CD14-positive monocyte (primary cell): Measurements from ENCODE around the gene SIGLEC10. TPM values are rescaled to one million over a fixed set of nuclear protein-coding genes. Genes with fewer than 3 reads are reported as not detected.

Experiments used
- DNase-seq, 3 donors: peaks; one replicate each; pipeline ENCODE4 v3.0.0-alpha.2; 2011 to 2022
- H2AFZ ChIP-seq: 2 replicates; pipeline ENCODE4 v1.6.0; 2012; ENCODE audit warnings: mild to moderate bottlenecking, low read depth, low read length, inconsistent platforms; ENCODE audit not compliant: insufficient read depth, poor library complexity, severe bottlenecking
- H3K27ac ChIP-seq, 2 donors: 1 replicate in 1 of 2; 2 replicates in 1 of 2; pipeline ENCODE4 v1.5.1; 2012 to 2013; ENCODE audit warnings: low read length in 2 of 2, control low read depth in 1 of 2, inconsistent platforms in 1 of 2, low read depth in 1 of 2, mild to moderate bottlenecking in 1 of 2
- H3K27me3 ChIP-seq, 2 donors: one replicate each; pipeline versions ENCODE4 v1.6.0 to v1.6.1; 2011 to 2013; ENCODE audit warnings: low read length in 2 of 2; ENCODE audit not compliant: control insufficient read depth in 2 of 2, insufficient read depth in 2 of 2
- H3K36me3 ChIP-seq, 2 donors: replicated peaks in 1 of 2; 1 replicate in 1 of 2; 2 replicates in 1 of 2; pipeline versions ENCODE4 v1.5.1 to v1.6.1; 2012 to 2013; ENCODE audit warnings: low read length in 2 of 2, control low read depth in 1 of 2, inconsistent platforms in 1 of 2, mild to moderate bottlenecking in 1 of 2; ENCODE audit not compliant: insufficient read depth in 2 of 2, control insufficient read depth in 1 of 2
- H3K4me1 ChIP-seq, 2 donors: 1 replicate in 1 of 2; 2 replicates in 1 of 2; pipeline versions ENCODE4 v1.5.1 to v1.6.1; 2012 to 2013; ENCODE audit warnings: low read length in 2 of 2, control low read depth in 1 of 2, inconsistent platforms in 1 of 2, mild to moderate bottlenecking in 1 of 2, moderate library complexity in 1 of 2; ENCODE audit not compliant: insufficient read depth in 2 of 2, control insufficient read depth in 1 of 2
- H3K4me2 ChIP-seq: replicated peaks from 2 replicates; pipeline ENCODE3; 2012; ENCODE audit warnings: low read length, moderate library complexity, mild to moderate bottlenecking; ENCODE audit not compliant: poor library complexity, severe bottlenecking; ENCODE audit errors: extremely low read depth
- H3K4me3 ChIP-seq, 3 experiments: fragments of 200-600 bp in 1 of 3; sonication (generic) in 1 of 3; replicated peaks in 1 of 3; 1 replicate in 2 of 3; 2 replicates in 1 of 3; pipeline ENCODE4 v1.5.1; 2011 to 2013; ENCODE audit warnings: low read length in 3 of 3, mild to moderate bottlenecking in 3 of 3, control low read depth in 2 of 3, low read depth in 2 of 3, inconsistent platforms in 1 of 3, moderate library complexity in 1 of 3
- H3K79me2 ChIP-seq: 2 replicates; pipeline ENCODE4 v1.6.0; 2012; ENCODE audit warnings: mild to moderate bottlenecking, control low read depth, inconsistent platforms, low read length, moderate library complexity; ENCODE audit not compliant: insufficient read depth
- H3K9ac ChIP-seq: 2 replicates; pipeline ENCODE4 v1.6.0; 2017; ENCODE audit warnings: low read length, mild to moderate bottlenecking; ENCODE audit not compliant: insufficient read depth, poor library complexity, severe bottlenecking
- H3K9me3 ChIP-seq, 2 donors: replicated peaks in 1 of 2; 1 replicate in 1 of 2; 2 replicates in 1 of 2; pipeline versions ENCODE4 v1.5.1 to v1.6.1; 2012 to 2013; ENCODE audit warnings: low read length in 2 of 2, control low read depth in 1 of 2; ENCODE audit not compliant: control insufficient read depth in 1 of 2, insufficient read depth in 1 of 2
- H4K20me1 ChIP-seq: 2 replicates; pipeline ENCODE4 v1.6.0; 2012; ENCODE audit warnings: mild to moderate bottlenecking, low read length, control low read depth, moderate library complexity; ENCODE audit not compliant: insufficient read depth
- H3K27ac Mint-ChIP-seq, 7 donors: one replicate each; pipeline ENCODE4 v1.8.0; 2020; ENCODE audit warnings: mild to moderate bottlenecking in 7 of 7, mixed read lengths in 7 of 7, moderate library complexity in 6 of 7, inconsistent platforms in 2 of 7
- H3K27me3 Mint-ChIP-seq, 3 donors: one replicate each; pipeline ENCODE4 v1.8.0; 2021 to 2022; ENCODE audit warnings: low read depth in 3 of 3, mild to moderate bottlenecking in 3 of 3, mixed read lengths in 3 of 3, moderate library complexity in 3 of 3, inconsistent platforms in 1 of 3
- H3K36me3 Mint-ChIP-seq, 2 donors: one replicate each; pipeline ENCODE4 v1.8.0; 2020; ENCODE audit warnings: mixed read lengths in 2 of 2, inconsistent platforms in 1 of 2, mild to moderate bottlenecking in 1 of 2
- H3K4me1 Mint-ChIP-seq: one replicate; pipeline ENCODE4 v1.8.0; 2020; ENCODE audit warnings: mild to moderate bottlenecking, mixed read lengths
- H3K4me3 Mint-ChIP-seq, 2 donors: one replicate each; pipeline ENCODE4 v1.8.0; 2020; ENCODE audit warnings: mild to moderate bottlenecking in 2 of 2, mixed read lengths in 2 of 2, moderate library complexity in 1 of 2
- H3K9me3 Mint-ChIP-seq, 7 donors: one replicate each; pipeline ENCODE4 v1.8.0; 2020 to 2022; ENCODE audit warnings: mixed read lengths in 7 of 7, mild to moderate bottlenecking in 6 of 7, moderate library complexity in 6 of 7, inconsistent platforms in 2 of 7
- CTCF ChIP-seq: fragments of 200-600 bp; IDR thresholded peaks from one replicate; pipeline ENCODE4 v1.8.0; 2022; ENCODE audit warnings: antibody characterized with exemption, mild to moderate bottlenecking
- WGBS: methylation state at CpG from one replicate; pipeline ENCODE4 v1.1.5; 2013; ENCODE audit warnings: missing lambda C conversion rate; ENCODE audit not compliant: insufficient coverage; 5-methylcytosine and 5-hydroxymethylcytosine counted together
- intact Hi-C, 2 donors: fragments of 100-400 bp; cut with micrococcal nuclease; formaldehyde crosslinking; loops; one replicate each; pipeline versions ENCODE4 v1.15.0 to v1.15.1; 2023
- polyA plus RNA-seq, 3 donors: library from polyadenylated mRNA; depleted of rRNA in 1 of 3; unstranded in 2 of 3; stranded (reverse) in 1 of 3; fragments of 300-500 nt in 2 of 3; fragments of >200 nt in 1 of 3; fragmentation: Illumina TruSeq in 2 of 3; gene quantifications; 1 replicate in 2 of 3; 2 replicates in 1 of 3; pipeline ENCODE4 v1.2.3, GENCODE V29; 2012 to 2021

Gene SIGLEC10
- polyA plus RNA-seq, 3 donors: 16.6 to 114 (median 64.9) TPM

GRCh38 chr19:51372021-51372648 lies 45.3 kb downstream of the SIGLEC10 start:
- Histone ChIP-seq H3K79me2 (peaks cover 43% of the 10 kb centered on the region), H3K36me3 (no peaks in the 10 kb centered on the region), H3K27ac (peak overlapping the region; percentile 47 to 81), H3K4me3 (peak overlapping the region in 1 of 3 experiments; percentile 62), H3K4me2 (peak overlapping the region; percentile 62), H3K27me3 (no peaks in the 10 kb centered on the region), H3K4me1 (peaks cover 51 to 73% of the 10 kb centered on the region in 2 donors), H4K20me1 (no peaks in the 10 kb centered on the region), H3K9me3 (no peaks in the 10 kb centered on the region), H3K9ac (peak overlapping the region; percentile 57), H2AFZ (peak overlapping the region; percentile 79)
- DNase-seq: no peak
- Mint-ChIP-seq H3K9me3 (peaks cover 0 to 1% (median 0%) of the 10 kb centered on the region in 7 donors), H3K4me1 (peaks cover 71% of the 10 kb centered on the region), H3K36me3 (peaks cover 0 to 1% of the 10 kb centered on the region in 2 donors), H3K27ac (peak overlapping the region; percentile 25 to 89 (median 82)), H3K4me3 (peak overlapping the region; percentile 59 to 73), H3K27me3 (peaks cover 0 to 2% (median 0%) of the 10 kb centered on the region in 3 donors)
- WGBS: 60% methylated on average over 18 of the region's 18 CpGs
- intact Hi-C loops: no loop called here
- no peak for TF ChIP-seq CTCF

GRCh38 chr19:51371186-51371690 lies 46.2 kb downstream of the SIGLEC10 start:
- no peak for DNase-seq
- H2AFZ ChIP-seq: peak overlapping the region; percentile 79
- peaks cover 47% of the 10 kb centered on the region for H3K79me2 ChIP-seq
- H3K4me2 ChIP-seq: peak overlapping the region; percentile 62
- H3K27ac ChIP-seq: peak overlapping the region in 1 of 2 donors; percentile 81
- peaks cover 0 to 6% (median 0%) of the 10 kb centered on the region in 3 donors for H3K27me3 Mint-ChIP-seq
- H3K4me1 ChIP-seq: peaks cover 57 to 80% of the 10 kb centered on the region in 2 donors
- H3K4me3 ChIP-seq: peak overlapping the region in 1 of 3 experiments; percentile 62
- H3K9ac ChIP-seq: no peak overlapping the region
- peak overlapping the region in 1 of 7 donors; percentile 81 for H3K27ac Mint-ChIP-seq
- TF ChIP-seq CTCF: no peak
- peaks cover 0 to 1% of the 10 kb centered on the region in 2 donors for H3K36me3 Mint-ChIP-seq
- peak overlapping the region in 1 of 2 donors; percentile 59 for H3K4me3 Mint-ChIP-seq
- H3K4me1 Mint-ChIP-seq: peaks cover 75% of the 10 kb centered on the region
- WGBS: 67% methylated on average over 1 of the region's 8 CpGs
- peaks cover 0 to 1% (median 0%) of the 10 kb centered on the region in 7 donors for H3K9me3 Mint-ChIP-seq
- H3K36me3 ChIP-seq: no peaks in the 10 kb centered on the region
- H3K27me3 ChIP-seq: no peaks in the 10 kb centered on the region
- intact Hi-C loops: no loop called here
- H3K9me3 ChIP-seq: no peaks in the 10 kb centered on the region
- no peaks in the 10 kb centered on the region for H4K20me1 ChIP-seq
